HepG2 (cell line): ENCODE data around the gene RIPOR1. TPM values are rescaled to one million over a fixed set of nuclear protein-coding genes. Genes with fewer than 3 reads are reported as not detected.

Source experiments
- AHR ChIP-seq: IDR thresholded peaks from 2 replicates; pipeline ENCODE4 v1.6.1; 2018; ENCODE audit warnings: missing genetic modification reagents, missing compliant biosample characterization
- DNMT1 ChIP-seq: sonication (generic); formaldehyde crosslinking; IDR thresholded peaks from 2 replicates; pipeline ENCODE4 v1.5.1; 2020; ENCODE audit warnings: mild to moderate bottlenecking, missing genetic modification reagents
- FLYWCH1 ChIP-seq: sonication (generic); formaldehyde crosslinking; IDR thresholded peaks from 2 replicates; pipeline ENCODE4 v1.8.1; 2023; ENCODE audit warnings: mild to moderate bottlenecking, missing genetic modification reagents
- HMG20A ChIP-seq: IDR thresholded peaks from 2 replicates; pipeline ENCODE4 v1.6.1; 2016; ENCODE audit warnings: borderline replicate concordance
- JUND ChIP-seq: sonication (generic); formaldehyde crosslinking; IDR thresholded peaks from 2 replicates; pipeline ENCODE4 v1.8.0; 2022; ENCODE audit warnings: mild to moderate bottlenecking, missing genetic modification reagents
- KAT8 ChIP-seq: IDR thresholded peaks from 2 replicates; pipeline ENCODE4 v1.6.1; 2016; ENCODE audit warnings: missing genetic modification reagents, missing compliant biosample characterization
- RXRA ChIP-seq: sonication (generic); formaldehyde crosslinking; IDR thresholded peaks from 2 replicates; pipeline ENCODE4 v1.5.1; 2020; ENCODE audit warnings: missing genetic modification reagents
- SMAD1 ChIP-seq: sonication (generic); formaldehyde crosslinking; IDR thresholded peaks from 2 replicates; pipeline ENCODE4 v1.4.0; 2020; ENCODE audit warnings: missing genetic modification reagents, low read depth, mild to moderate bottlenecking, borderline replicate concordance
- SRF ChIP-seq: IDR thresholded peaks from 2 replicates; pipeline ENCODE4 v1.6.1; 2011; ENCODE audit warnings: mild to moderate bottlenecking, low read depth, low read length, moderate library complexity
- TBX2 ChIP-seq: sonication (generic); formaldehyde crosslinking; IDR thresholded peaks from 2 replicates; pipeline ENCODE4 v1.5.0; 2020; ENCODE audit warnings: missing genetic modification reagents, mild to moderate bottlenecking, borderline replicate concordance
- TCF12 ChIP-seq, 2 experiments: fragments of 450-650 bp in 1 of 2; sonication (generic) in 1 of 2; formaldehyde crosslinking in 1 of 2; IDR thresholded peaks; 2 replicates each; pipeline versions ENCODE4 v1.6.1 to v1.8.0; 2017 to 2022; ENCODE audit warnings: antibody characterized with exemption in 1 of 2, mild to moderate bottlenecking in 1 of 2, missing genetic modification reagents in 1 of 2, moderate library complexity in 1 of 2
- ZNF431 ChIP-seq: sonication (generic); formaldehyde crosslinking; IDR thresholded peaks from 2 replicates; pipeline ENCODE4 v1.9.0; 2022; ENCODE audit warnings: missing genetic modification reagents, low read depth, mild to moderate bottlenecking, borderline replicate concordance
- ZNF549 ChIP-seq: sonication (generic); formaldehyde crosslinking; IDR thresholded peaks from 2 replicates; pipeline ENCODE4 v1.5.0; 2020; ENCODE audit warnings: missing genetic modification reagents
- ZNF605 ChIP-seq: sonication (generic); formaldehyde crosslinking; IDR thresholded peaks from 2 replicates; pipeline ENCODE4 v1.8.0; 2022; ENCODE audit warnings: mild to moderate bottlenecking, missing genetic modification reagents
- ZNF761 ChIP-seq: sonication (generic); formaldehyde crosslinking; conservative IDR thresholded peaks from 2 replicates; pipeline ENCODE4 v1.4.0; 2020; ENCODE audit warnings: mild to moderate bottlenecking, missing genetic modification reagents
- ZNF83 ChIP-seq: sonication (generic); formaldehyde crosslinking; IDR thresholded peaks from 2 replicates; pipeline ENCODE4 v1.4.0; 2020; ENCODE audit warnings: missing genetic modification reagents, mild to moderate bottlenecking, borderline replicate concordance
- polyA plus RNA-seq, 8 experiments: library from polyadenylated mRNA; depleted of rRNA in 3 of 8; stranded (reverse) in 7 of 8; unstranded in 1 of 8; fragments of >200 nt; fragmentation: Illumina TruSeq in 4 of 8; extraction: Trizol in 4 of 8; gene quantifications; 2 replicates each; pipeline versions ENCODE4 v1.2.1 to v1.2.3, GENCODE V29; 2011 to 2016; ENCODE audit warnings: low read depth in 4 of 8, missing spikeins in 1 of 8, mixed read lengths in 1 of 8; ENCODE audit not compliant: insufficient read depth in 1 of 8
- total RNA-seq, 5 experiments: library from RNA; depleted of rRNA; stranded (reverse); fragments of >200 nt; fragmentation: Illumina TruSeq; extraction: Trizol; gene quantifications; 2 replicates each; pipeline ENCODE4 v1.2.3, GENCODE V29; 2016; ENCODE audit warnings: low read depth in 1 of 5
- TF ChIP-seq, protein P1 (sequence below): sonication (generic); formaldehyde crosslinking; IDR thresholded peaks from 2 replicates; pipeline ENCODE4 v1.5.0; 2020; ENCODE audit warnings: missing genetic modification reagents, mild to moderate bottlenecking, borderline replicate concordance
- TF ChIP-seq, protein P2 (sequence below): sonication (generic); formaldehyde crosslinking; IDR thresholded peaks from 2 replicates; pipeline ENCODE4 v1.8.0; 2022; ENCODE audit warnings: mild to moderate bottlenecking, missing genetic modification reagents; ENCODE audit not compliant: insufficient replicate concordance
- TF ChIP-seq, protein P3 (sequence below): sonication (generic); formaldehyde crosslinking; IDR thresholded peaks from 2 replicates; pipeline ENCODE4 v1.5.0; 2020; ENCODE audit warnings: mild to moderate bottlenecking, missing genetic modification reagents
- TF ChIP-seq, protein P4 (sequence below): sonication (generic); formaldehyde crosslinking; IDR thresholded peaks from 2 replicates; pipeline ENCODE4 v1.4.0; 2020; ENCODE audit warnings: mild to moderate bottlenecking, missing genetic modification reagents
- TF ChIP-seq, protein P5 (sequence below): sonication (generic); formaldehyde crosslinking; IDR thresholded peaks from 2 replicates; pipeline ENCODE4 v1.4.0; 2020; ENCODE audit warnings: missing genetic modification reagents

Gene RIPOR1
- total and polyA plus RNA-seq, 2 of the 13 experiments (the other 11 are each of a cell fraction or from before 2014, with no cell fraction given) = 4.6 to 8.1 TPM

DNA sequence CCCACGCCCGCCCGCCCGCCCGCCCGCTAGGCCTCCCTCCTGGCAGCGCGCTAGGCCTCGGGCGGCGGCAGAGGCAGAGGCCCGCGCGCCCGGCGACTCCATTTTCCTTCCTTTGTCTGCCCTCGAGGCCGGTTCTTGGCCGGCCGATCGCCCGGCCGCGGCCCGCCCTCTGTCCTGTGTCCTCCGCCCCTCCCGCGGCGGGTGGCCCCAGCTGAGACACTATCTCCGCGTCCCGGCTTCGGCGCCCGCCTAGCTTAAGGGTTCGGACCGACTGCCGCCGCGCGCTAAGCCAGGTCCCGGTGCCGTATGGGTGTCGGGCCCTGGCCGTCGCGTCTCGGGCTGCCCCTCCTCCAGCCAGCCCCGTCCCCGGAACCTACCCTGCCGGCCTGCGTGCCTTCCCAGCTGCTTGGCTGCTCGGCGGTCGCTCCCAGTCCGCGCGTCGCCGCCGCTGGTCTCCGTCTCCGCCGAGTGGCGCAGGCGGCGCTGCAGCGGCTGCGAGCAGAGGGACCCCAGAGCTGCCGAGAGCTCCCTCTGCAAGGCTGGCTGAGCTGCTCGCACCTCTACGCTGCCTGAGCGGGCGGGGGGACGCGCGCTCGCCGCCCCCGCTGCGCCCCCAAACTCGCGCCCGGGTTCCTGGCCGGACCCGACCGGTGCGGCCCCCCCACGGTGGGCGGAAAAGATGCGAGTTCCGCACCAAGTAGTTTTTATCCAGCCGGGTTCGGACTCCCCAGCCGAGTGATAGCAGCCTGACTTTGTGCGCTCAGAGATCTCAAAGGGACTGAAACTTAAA lies 34.5 kb downstream of the RIPOR1 start (continued):
- TF ChIP-seq DNMT1 (CRISPR knock-in tag) (peak; percentile 79; the same call in 1 of the 2 replicates), ZNF549 (CRISPR knock-in tag) (no peak), FLYWCH1 (CRISPR knock-in tag) (no peak), SRF (no peak), JUND (CRISPR knock-in tag) (no peak), ZNF605 (CRISPR knock-in tag) (no peak), KAT8 (CRISPR knock-in tag) (no peak; the same call in 1 of the 2 replicates), ZNF83 (CRISPR knock-in tag) (peak; percentile 25), AHR (CRISPR knock-in tag) (peak; percentile 74; the same call in 1 of the 2 replicates), TBX2 (CRISPR knock-in tag) (peak; percentile 82), HMG20A (CRISPR knock-in tag) (no peak), SMAD1 (peak; percentile 45; the same call in 1 of the 2 replicates), TCF12 (IDR thresholded peaks at IDR 0.05) (no peak), TCF12 (CRISPR knock-in tag; IDR thresholded peaks at IDR 0.05) (0 out of 2 replicates have a peak, but pooled peaks have one; percentile 23), RXRA (CRISPR knock-in tag) (no peak; the same call in 1 of the 2 replicates), ZNF431 (CRISPR knock-in tag) (no peak; the same call in 1 of the 2 replicates), ZNF761 (CRISPR knock-in tag) (0 out of 2 replicates have a peak, but pooled peaks have one; percentile 24)
- TF ChIP-seq, protein P1, sequence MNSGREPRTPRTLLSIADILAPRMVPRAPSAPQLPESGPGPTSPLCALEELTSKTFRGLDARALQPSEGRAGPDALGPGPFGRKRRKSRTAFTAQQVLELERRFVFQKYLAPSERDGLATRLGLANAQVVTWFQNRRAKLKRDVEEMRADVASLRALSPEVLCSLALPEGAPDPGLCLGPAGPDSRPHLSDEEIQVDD (CRISPR knock-in tag) = peak; percentile 67; the same call in 1 of the 2 replicates
- TF ChIP-seq, protein P2, sequence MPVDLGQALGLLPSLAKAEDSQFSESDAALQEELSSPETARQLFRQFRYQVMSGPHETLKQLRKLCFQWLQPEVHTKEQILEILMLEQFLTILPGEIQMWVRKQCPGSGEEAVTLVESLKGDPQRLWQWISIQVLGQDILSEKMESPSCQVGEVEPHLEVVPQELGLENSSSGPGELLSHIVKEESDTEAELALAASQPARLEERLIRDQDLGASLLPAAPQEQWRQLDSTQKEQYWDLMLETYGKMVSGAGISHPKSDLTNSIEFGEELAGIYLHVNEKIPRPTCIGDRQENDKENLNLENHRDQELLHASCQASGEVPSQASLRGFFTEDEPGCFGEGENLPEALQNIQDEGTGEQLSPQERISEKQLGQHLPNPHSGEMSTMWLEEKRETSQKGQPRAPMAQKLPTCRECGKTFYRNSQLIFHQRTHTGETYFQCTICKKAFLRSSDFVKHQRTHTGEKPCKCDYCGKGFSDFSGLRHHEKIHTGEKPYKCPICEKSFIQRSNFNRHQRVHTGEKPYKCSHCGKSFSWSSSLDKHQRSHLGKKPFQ (CRISPR knock-in tag) = no peak
- TF ChIP-seq, protein P3, sequence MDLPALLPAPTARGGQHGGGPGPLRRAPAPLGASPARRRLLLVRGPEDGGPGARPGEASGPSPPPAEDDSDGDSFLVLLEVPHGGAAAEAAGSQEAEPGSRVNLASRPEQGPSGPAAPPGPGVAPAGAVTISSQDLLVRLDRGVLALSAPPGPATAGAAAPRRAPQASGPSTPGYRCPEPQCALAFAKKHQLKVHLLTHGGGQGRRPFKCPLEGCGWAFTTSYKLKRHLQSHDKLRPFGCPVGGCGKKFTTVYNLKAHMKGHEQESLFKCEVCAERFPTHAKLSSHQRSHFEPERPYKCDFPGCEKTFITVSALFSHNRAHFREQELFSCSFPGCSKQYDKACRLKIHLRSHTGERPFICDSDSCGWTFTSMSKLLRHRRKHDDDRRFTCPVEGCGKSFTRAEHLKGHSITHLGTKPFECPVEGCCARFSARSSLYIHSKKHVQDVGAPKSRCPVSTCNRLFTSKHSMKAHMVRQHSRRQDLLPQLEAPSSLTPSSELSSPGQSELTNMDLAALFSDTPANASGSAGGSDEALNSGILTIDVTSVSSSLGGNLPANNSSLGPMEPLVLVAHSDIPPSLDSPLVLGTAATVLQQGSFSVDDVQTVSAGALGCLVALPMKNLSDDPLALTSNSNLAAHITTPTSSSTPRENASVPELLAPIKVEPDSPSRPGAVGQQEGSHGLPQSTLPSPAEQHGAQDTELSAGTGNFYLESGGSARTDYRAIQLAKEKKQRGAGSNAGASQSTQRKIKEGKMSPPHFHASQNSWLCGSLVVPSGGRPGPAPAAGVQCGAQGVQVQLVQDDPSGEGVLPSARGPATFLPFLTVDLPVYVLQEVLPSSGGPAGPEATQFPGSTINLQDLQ (CRISPR knock-in tag) = peak; percentile 57; the same call in 1 of the 2 replicates
- TF ChIP-seq, protein P4, sequence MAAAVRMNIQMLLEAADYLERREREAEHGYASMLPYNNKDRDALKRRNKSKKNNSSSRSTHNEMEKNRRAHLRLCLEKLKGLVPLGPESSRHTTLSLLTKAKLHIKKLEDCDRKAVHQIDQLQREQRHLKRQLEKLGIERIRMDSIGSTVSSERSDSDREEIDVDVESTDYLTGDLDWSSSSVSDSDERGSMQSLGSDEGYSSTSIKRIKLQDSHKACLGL = peak; percentile 84; the same call in 1 of the 2 replicates
- TF ChIP-seq, protein P5, sequence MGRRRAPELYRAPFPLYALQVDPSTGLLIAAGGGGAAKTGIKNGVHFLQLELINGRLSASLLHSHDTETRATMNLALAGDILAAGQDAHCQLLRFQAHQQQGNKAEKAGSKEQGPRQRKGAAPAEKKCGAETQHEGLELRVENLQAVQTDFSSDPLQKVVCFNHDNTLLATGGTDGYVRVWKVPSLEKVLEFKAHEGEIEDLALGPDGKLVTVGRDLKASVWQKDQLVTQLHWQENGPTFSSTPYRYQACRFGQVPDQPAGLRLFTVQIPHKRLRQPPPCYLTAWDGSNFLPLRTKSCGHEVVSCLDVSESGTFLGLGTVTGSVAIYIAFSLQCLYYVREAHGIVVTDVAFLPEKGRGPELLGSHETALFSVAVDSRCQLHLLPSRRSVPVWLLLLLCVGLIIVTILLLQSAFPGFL = no peak
